Adrenal gland (tissue), 12 donors: ENCODE results near the gene APBA2. TPM values are rescaled to one million over a fixed set of nuclear protein-coding genes. Genes with fewer than 3 reads are reported as not detected.
"Not testable (repeated sequence)": the region's sequence is repeated elsewhere in the genome, so short reads cannot be mapped to it uniquely, and the experiment has no call there.

Experiments
- DNase-seq, 7 donors: peaks; one replicate each; pipeline ENCODE4 v3.0.0-alpha.2; 2019 to 2020
- H3K27ac ChIP-seq, 5 donors: fragments of 200-600 bp; sonication (generic) in 4 of 5; 1 replicate in 3 of 5; 2 replicates in 2 of 5; pipeline versions ENCODE4 v1.5.1 to v1.8.0; 2016 to 2020; ENCODE audit warnings: mild to moderate bottlenecking in 1 of 5
- H3K27me3 ChIP-seq: fragments of 200-600 bp; 2 replicates; pipeline ENCODE4 v1.8.0; 2021
- H3K36me3 ChIP-seq, 2 donors: fragments of 200-600 bp; replicated peaks in 1 of 2; 1 replicate in 1 of 2; 2 replicates in 1 of 2; pipeline versions ENCODE4 v1.5.1 to v1.8.0; 2018 to 2022
- H3K4me1 ChIP-seq, 2 donors: fragments of 200-600 bp; replicated peaks in 1 of 2; 1 replicate in 1 of 2; 2 replicates in 1 of 2; pipeline versions ENCODE4 v1.5.1 to v1.8.0; 2018 to 2021
- H3K4me3 ChIP-seq, 4 donors: fragments of 200-600 bp; sonication (generic) in 3 of 4; one replicate each; pipeline ENCODE4 v1.5.1; 2016 to 2018
- H3K9me3 ChIP-seq, 3 donors: fragments of 200-600 bp; sonication (generic) in 1 of 3; replicated peaks in 1 of 3; 1 replicate in 2 of 3; 2 replicates in 1 of 3; pipeline versions ENCODE4 v1.5.1 to v1.8.0; 2016 to 2021
- POLR2A ChIP-seq, 2 donors: fragments of 450-650 bp; IDR thresholded peaks; one replicate each; pipeline ENCODE4 v1.6.1; 2017; ENCODE audit warnings: antibody characterized with exemption in 2 of 2, mild to moderate bottlenecking in 2 of 2, moderate library complexity in 1 of 2
- WGBS, 4 donors: extraction: QIAGEN DNeasy Blood & Tissue Kit in 2 of 4; methylation state at CpG; one replicate each; pipeline versions ENCODE4 v1.1.5 to v1.1.7; 2013 to 2017; 5-methylcytosine and 5-hydroxymethylcytosine counted together
- intact Hi-C, 2 donors: fragments of 100-400 bp; cut with DNase I; formaldehyde crosslinking; loops; one replicate each; pipeline versions ENCODE4 v1.14.1 to v1.15.0; 2022 to 2023
- polyA plus RNA-seq, 3 donors: library from polyadenylated mRNA; stranded (reverse); fragments of 200-250 nt in 2 of 3; fragments of 350-450 nt in 1 of 3; fragmentation: Illumina TruSeq in 1 of 3; extraction: RNeasy Lipid Tissue Mini Kit (QIAGEN cat#74804) in 1 of 3; gene quantifications; one replicate each; pipeline ENCODE4 v1.2.3, GENCODE V29; 2013 to 2014
- total RNA-seq, 9 donors: library from RNA; depleted of rRNA in 4 of 9; stranded (reverse); fragments of >200 nt in 4 of 9; fragments of 120-200 nt in 1 of 9; fragmentation: NEBNext Ultra II Directional in 1 of 9; extraction: Animal tissue kit (Norgen Biotek cat#: 25700) in 1 of 9; gene quantifications; one replicate each; pipeline versions ENCODE4 v1.1.0 to v1.2.4, GENCODE V29; 2013 to 2023
- TF ChIP-seq, protein P1 (sequence below), 6 experiments: fragments of 450-650 bp in 4 of 6; fragments of 200-600 bp in 2 of 6; sonication (generic) in 1 of 6; IDR thresholded peaks; 1 replicate in 5 of 6; 2 replicates in 1 of 6; pipeline versions ENCODE4 v1.5.1 to v1.8.0; 2016 to 2021; ENCODE audit warnings: antibody characterized with exemption in 6 of 6, mild to moderate bottlenecking in 2 of 6, moderate library complexity in 1 of 6
- donor health status: healthy with polysubstance abuse.
- donor health status: Bipolar disorder and iron deficiency.
- donor health status: DM: yes; HTN: yes; CAD: no.
- donor health status: DM: no; HTN: no; CAD: no.
- donor health status: DM: no; HTN: no; CAD: no.
- donor health status: DM: yes; HTN: yes; CAD: no.

The APBA2 gene
- total and polyA plus RNA-seq, 12 donors, result 2.1 to 13.2 (median 4.7) TPM

DNA sequence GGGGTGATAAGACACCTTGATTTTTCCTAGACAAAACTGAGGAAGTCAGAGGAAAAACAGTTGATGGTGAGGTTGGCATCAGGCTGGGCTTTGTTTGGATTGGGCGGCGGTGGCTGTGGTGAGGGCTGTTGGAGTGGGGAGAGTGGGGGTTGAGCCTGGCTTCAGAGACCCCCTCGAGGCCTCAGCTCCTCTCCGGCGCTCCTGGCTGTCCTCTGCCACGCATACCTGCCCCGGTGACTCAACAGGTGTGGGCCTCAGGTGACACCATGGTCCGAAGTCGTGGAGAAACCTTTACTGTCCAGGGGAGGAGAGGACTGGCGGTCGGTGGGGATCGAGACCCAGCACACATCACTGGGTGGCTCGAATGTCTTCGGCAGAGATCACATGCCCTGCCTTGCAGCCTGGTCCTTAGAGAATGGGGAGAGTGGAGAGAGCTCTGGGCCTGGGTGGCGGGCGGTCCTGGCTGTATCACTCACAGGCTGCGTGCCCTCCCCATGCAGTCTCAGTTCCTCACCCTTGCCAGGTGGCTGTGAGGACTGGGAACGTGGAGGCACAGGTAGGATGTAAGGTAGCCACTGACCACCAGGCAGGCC lies 2.6 kb downstream of the APBA2 start:
- H3K36me3 ChIP-seq, result no peaks in the 10 kb centered on the region
- intact Hi-C loops, result no loop called here
- H3K4me1 ChIP-seq, result peaks cover 0 to 3% of the 10 kb centered on the region in 2 donors
- no peaks in the 10 kb centered on the region for H3K27me3 ChIP-seq
- TF ChIP-seq POLR2A (IDR thresholded peaks at IDR 0.05), result no peak
- TF ChIP-seq, protein P1, sequence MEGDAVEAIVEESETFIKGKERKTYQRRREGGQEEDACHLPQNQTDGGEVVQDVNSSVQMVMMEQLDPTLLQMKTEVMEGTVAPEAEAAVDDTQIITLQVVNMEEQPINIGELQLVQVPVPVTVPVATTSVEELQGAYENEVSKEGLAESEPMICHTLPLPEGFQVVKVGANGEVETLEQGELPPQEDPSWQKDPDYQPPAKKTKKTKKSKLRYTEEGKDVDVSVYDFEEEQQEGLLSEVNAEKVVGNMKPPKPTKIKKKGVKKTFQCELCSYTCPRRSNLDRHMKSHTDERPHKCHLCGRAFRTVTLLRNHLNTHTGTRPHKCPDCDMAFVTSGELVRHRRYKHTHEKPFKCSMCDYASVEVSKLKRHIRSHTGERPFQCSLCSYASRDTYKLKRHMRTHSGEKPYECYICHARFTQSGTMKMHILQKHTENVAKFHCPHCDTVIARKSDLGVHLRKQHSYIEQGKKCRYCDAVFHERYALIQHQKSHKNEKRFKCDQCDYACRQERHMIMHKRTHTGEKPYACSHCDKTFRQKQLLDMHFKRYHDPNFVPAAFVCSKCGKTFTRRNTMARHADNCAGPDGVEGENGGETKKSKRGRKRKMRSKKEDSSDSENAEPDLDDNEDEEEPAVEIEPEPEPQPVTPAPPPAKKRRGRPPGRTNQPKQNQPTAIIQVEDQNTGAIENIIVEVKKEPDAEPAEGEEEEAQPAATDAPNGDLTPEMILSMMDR (IDR thresholded peaks at IDR 0.05), result no peak
- 88 to 93% (median 91%) methylated on average over 11 to 18 of the region's 18 CpGs for WGBS, 4 donors
- DNase-seq, result no peak
- no peaks in the 10 kb centered on the region for H3K9me3 ChIP-seq
- no peak overlapping the region for H3K4me3 ChIP-seq
- no peak overlapping the region for H3K27ac ChIP-seq

GRCh38 chr15:28888900-28889299 lies 3.1 kb downstream of the APBA2 start:
- no peak for DNase-seq
- no peaks in the 10 kb centered on the region for H3K27me3 ChIP-seq
- intact Hi-C loops, result no loop called here
- H3K9me3 ChIP-seq, result no peaks in the 10 kb centered on the region
- TF ChIP-seq POLR2A (IDR thresholded peaks at IDR 0.05), result no peak
- TF ChIP-seq, protein P1 (IDR thresholded peaks at IDR 0.05), result no peak
- H3K27ac ChIP-seq, result no peak overlapping the region
- H3K4me1 ChIP-seq, result peaks cover 0 to 3% of the 10 kb centered on the region in 2 donors
- WGBS, 4 donors, result 84 to 93% (median 88%) methylated on average over 5 to 10 of the region's 10 CpGs
- no peaks in the 10 kb centered on the region for H3K36me3 ChIP-seq
- no peak overlapping the region for H3K4me3 ChIP-seq

DNA sequence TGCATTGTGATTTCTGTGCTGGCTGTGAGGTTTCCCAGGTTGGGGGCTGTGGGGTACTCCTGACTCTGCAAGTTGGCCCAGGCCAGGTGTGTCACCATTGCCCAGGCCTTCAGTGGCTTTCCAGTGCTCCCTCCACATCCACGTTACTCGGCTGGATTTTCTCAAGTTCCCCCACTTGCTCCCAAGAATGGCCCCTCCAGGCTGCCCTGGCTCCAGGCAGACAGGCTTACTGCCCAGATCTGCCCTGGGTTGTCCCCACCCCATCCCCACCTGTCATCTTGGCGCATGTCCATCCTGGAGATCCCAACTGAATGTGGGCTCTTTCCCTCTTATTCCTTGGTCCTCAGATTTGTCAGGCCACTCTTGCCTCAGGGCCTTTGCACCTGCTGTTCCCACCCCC lies 3.6 kb downstream of the APBA2 start:
- H3K4me1 ChIP-seq, result peaks cover 0 to 3% of the 10 kb centered on the region in 2 donors
- no peak overlapping the region for H3K4me3 ChIP-seq
- H3K27me3 ChIP-seq, result no peaks in the 10 kb centered on the region
- 87 to 98% (median 97%) methylated on average over 3 of the region's 3 CpGs for WGBS, 4 donors
- no peaks in the 10 kb centered on the region for H3K9me3 ChIP-seq
- no peak overlapping the region for H3K27ac ChIP-seq
- TF ChIP-seq, protein P1 (IDR thresholded peaks at IDR 0.05), result no peak
- TF ChIP-seq POLR2A (IDR thresholded peaks at IDR 0.05), result no peak
- intact Hi-C loops, result no loop called here
- no peak for DNase-seq
- H3K36me3 ChIP-seq, result no peaks in the 10 kb centered on the region

GRCh38 chr15:28889871-28890270 lies 4.1 kb downstream of the APBA2 start:
- H3K27ac ChIP-seq, H3K36me3 ChIP-seq, intact Hi-C loops, H3K4me1 ChIP-seq, H3K4me3 ChIP-seq, H3K27me3 ChIP-seq, H3K9me3 ChIP-seq, DNase-seq: not testable (repeated sequence)
- 88 to 94% (median 92%) methylated on average over 6 of the region's 6 CpGs for WGBS, 4 donors

DNA sequence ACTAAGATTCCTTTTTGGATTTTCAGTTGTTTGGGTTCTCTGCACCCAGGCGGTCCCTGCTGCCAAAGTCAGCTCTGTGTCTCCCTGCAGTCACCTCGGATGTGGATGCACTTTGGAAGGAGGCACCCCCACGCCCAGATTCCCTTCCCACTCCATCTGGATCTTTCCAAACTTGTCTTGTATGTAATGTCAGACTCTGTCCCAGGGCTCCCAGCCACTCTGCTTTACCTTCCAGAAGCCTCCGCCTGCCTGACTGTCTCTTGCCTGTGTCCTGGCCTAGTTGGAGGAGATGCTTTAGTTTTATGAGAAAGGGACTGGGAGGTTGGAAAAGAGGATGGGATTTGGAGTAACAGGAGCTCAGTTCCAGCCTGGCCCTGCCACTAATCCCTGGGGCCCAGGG lies 4.5 kb downstream of the APBA2 start:
- WGBS, 4 donors, result 85 to 88% (median 87%) methylated on average over 3 to 4 of the region's 4 CpGs
- intact Hi-C loops, result not testable (repeated sequence)

More for the DNA sequence above, 4.5 kb downstream of the APBA2 start:
- not testable (repeated sequence) for H3K27me3 ChIP-seq, H3K4me1 ChIP-seq, H3K27ac ChIP-seq, DNase-seq, H3K4me3 ChIP-seq, H3K36me3 ChIP-seq, H3K9me3 ChIP-seq
